Adipocyte (in vitro differentiated cells): ENCODE results near the gene SLC31A2.
"Not testable (repeated sequence)": the region's sequence is repeated elsewhere in the genome, so short reads cannot be mapped to it uniquely, and the experiment has no call there.

Source experiments
- DNase-seq: peaks from one replicate; pipeline ENCODE4 v3.0.0-alpha.2; 2015; ENCODE audit warnings: low read depth
- H3K27me3 ChIP-seq: replicated peaks from 2 replicates; pipeline ENCODE4 v1.7.0; 2013; ENCODE audit warnings: mild to moderate bottlenecking, low read length, moderate library complexity; ENCODE audit not compliant: control insufficient read depth, insufficient read depth
- H3K36me3 ChIP-seq: 2 replicates; pipeline ENCODE4 v1.7.0; 2013; ENCODE audit warnings: low read length, mild to moderate bottlenecking, moderate library complexity; ENCODE audit not compliant: control insufficient read depth, insufficient read depth, severe bottlenecking
- H3K4me1 ChIP-seq: 2 replicates; pipeline ENCODE4 v1.7.0; 2013; ENCODE audit warnings: mild to moderate bottlenecking, low read length, moderate library complexity; ENCODE audit not compliant: control insufficient read depth, insufficient read depth
- H3K4me3 ChIP-seq: 2 replicates; pipeline ENCODE4 v1.7.0; 2013; ENCODE audit warnings: mild to moderate bottlenecking, low read length, moderate library complexity
- H3K9ac ChIP-seq: 2 replicates; pipeline ENCODE4 v1.7.0; 2013; ENCODE audit warnings: mild to moderate bottlenecking, low read length, moderate library complexity
- H3K9me3 ChIP-seq: 2 replicates; pipeline ENCODE4 v1.7.0; 2013; ENCODE audit warnings: mild to moderate bottlenecking, low read length, moderate library complexity; ENCODE audit not compliant: control insufficient read depth

SLC31A2 gene

DNA sequence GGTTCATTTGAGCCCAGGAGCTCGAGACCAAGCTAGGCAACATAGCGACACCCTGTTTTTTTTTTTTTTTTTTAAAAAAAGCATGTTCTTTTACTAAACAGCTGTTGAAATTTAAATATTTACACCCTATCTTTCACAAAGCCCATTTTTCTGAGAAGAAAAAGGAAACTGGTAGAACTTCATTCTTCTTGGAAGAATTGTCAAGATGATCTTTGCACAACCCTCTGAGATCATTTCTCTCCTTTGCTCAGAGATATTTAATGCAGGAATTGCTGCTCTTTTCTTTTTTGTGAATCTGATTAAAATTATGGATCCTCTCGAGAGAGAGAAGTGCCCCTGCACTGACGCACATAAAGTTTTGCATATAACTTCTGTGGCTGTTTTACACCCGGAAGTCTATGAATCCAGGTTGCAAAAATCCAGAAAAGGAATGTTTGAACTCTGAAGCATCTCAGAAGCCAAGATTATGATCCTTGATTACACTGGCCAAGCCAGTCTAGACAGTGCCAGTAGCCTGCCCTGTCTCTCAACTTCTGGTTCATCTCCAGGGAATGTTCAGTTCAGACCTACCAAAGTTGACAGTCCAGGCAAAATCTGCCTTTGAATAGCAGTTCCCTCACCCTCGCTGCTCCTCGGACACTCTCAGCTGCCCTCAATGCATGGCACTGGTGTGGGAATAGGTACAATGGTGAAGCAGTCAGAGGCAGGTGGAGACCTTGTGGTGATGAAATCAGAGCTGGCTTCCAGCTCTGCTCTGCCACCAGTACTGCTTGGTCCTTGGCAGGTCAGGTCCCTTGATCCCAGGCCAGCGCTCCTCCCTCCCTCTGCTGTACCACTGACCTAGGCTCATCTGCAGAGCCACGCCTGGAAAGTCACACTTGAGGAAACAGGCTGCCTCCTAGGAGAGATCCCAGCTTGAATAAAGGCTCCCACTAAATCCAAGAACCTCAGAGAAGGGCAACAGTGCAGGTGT is 13.3 kb upstream of the SLC31A2 start:
- Histone ChIP-seq H3K9ac (no peak overlapping the region), H3K4me1 (no peaks in the 10 kb centered on the region), H3K4me3 (no peak overlapping the region), H3K9me3 (peaks cover 6% of the 10 kb centered on the region), H3K36me3 (no peaks in the 10 kb centered on the region), H3K27me3 (peaks cover 26% of the 10 kb centered on the region)
- no peak for DNase-seq

DNA sequence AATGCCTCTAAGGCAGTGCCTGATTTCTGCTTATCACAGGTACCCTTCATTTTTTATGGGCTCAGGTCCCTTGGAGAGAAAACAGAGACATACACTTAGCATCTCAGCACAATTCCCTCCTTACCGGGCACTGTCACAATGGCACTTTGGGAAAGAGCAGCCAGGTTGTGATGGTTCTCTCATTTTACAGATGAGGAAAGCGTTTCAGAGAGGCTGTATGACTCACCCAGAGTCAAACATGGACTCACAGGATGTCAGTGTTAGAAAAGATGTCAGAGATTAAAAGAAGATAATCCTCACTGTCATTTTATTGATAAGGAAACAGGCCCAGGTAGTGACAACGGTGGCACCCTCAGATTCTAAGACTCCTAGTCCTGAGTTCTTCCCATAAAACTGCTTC is 12.0 kb upstream of the SLC31A2 start:
- Histone ChIP-seq H3K9ac (no peak overlapping the region), H3K9me3 (peaks cover 6% of the 10 kb centered on the region), H3K36me3 (no peaks in the 10 kb centered on the region), H3K27me3 (peaks cover 26% of the 10 kb centered on the region), H3K4me1 (no peaks in the 10 kb centered on the region), H3K4me3 (no peak overlapping the region)
- DNase-seq, result no peak

DNA sequence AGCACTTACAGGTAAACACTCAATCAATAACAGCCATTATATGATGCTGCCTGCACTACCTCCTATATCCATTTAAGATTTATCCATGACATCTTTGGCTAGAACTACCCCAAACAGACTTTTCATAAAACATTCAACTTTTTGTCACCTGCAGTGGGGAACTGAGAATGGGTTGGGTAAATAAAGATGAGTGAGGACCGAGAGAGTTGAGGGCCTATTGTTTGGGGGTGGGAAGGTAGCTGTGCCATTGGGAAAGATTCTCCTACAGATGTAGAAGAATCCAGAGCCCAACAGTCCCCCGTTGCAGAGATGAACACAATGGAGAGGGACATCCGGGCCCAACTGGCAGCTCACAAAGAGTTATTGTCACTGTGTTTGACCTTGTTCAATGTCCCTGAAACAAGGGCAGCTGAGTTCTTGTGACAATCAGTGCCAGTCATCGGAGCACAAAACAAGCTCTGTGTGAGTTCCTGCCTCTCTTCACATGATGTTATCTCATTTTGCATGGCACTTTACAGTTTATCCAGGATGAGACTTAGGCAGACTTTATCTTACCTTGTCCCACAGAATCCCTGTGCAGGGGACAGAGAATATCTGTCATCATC is 11.5 kb upstream of the SLC31A2 start:
- Histone ChIP-seq H3K9me3 (peaks cover 6% of the 10 kb centered on the region), H3K4me1 (no peaks in the 10 kb centered on the region), H3K36me3 (no peaks in the 10 kb centered on the region), H3K27me3 (peaks cover 26% of the 10 kb centered on the region), H3K9ac (no peak overlapping the region), H3K4me3 (no peak overlapping the region)
- no peak for DNase-seq

DNA sequence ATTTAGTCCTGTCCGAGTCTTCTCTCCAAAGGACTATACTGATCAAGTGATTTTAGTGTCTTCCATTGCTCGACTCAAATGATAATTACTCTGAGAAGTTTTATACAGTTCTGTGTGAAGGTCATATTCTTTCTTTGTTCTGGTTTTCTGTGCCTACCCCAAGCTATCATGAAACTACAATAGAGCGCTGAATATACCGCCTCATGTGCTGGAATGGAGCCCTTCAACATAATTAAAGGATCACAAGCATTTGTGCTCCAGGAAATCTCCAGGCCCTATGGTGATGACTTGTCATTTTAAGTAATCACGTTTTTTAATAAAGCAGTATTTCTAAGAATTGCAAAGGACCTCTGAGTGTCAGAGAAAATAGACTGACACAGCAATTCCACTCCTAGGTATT is 10.9 kb upstream of the SLC31A2 start:
- no peaks in the 10 kb centered on the region for H3K36me3 ChIP-seq
- no peaks in the 10 kb centered on the region for H3K4me1 ChIP-seq
- no peak overlapping the region for H3K4me3 ChIP-seq
- no peak overlapping the region for H3K9ac ChIP-seq
- DNase-seq, result no peak
- H3K27me3 ChIP-seq, result peaks cover 21% of the 10 kb centered on the region
- peaks cover 6% of the 10 kb centered on the region for H3K9me3 ChIP-seq

DNA sequence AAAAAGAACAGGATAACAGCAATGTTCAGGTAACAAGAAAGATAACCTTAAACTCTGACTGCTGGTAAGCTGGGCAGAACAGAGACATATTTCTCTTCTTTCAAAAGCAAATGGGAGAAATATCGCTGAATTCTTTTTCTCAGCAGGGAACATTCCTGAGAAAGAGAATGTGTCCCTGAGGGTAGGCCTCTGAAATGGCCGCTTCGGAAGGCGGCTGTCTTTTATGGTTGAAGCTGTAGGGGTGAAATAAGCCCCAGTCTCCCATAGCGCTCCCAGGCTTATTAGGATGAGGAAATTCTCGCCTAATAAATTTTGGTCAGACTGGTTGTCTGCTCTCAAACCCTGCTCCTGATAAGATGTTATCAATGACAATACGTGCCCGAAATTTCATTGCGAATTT is 9.9 kb upstream of the SLC31A2 start:
- not testable (repeated sequence) for H3K4me1 ChIP-seq, H3K9me3 ChIP-seq, H3K36me3 ChIP-seq, H3K4me3 ChIP-seq, H3K9ac ChIP-seq, DNase-seq
- H3K27me3 ChIP-seq, result peaks cover 21% of the 10 kb centered on the region

DNA sequence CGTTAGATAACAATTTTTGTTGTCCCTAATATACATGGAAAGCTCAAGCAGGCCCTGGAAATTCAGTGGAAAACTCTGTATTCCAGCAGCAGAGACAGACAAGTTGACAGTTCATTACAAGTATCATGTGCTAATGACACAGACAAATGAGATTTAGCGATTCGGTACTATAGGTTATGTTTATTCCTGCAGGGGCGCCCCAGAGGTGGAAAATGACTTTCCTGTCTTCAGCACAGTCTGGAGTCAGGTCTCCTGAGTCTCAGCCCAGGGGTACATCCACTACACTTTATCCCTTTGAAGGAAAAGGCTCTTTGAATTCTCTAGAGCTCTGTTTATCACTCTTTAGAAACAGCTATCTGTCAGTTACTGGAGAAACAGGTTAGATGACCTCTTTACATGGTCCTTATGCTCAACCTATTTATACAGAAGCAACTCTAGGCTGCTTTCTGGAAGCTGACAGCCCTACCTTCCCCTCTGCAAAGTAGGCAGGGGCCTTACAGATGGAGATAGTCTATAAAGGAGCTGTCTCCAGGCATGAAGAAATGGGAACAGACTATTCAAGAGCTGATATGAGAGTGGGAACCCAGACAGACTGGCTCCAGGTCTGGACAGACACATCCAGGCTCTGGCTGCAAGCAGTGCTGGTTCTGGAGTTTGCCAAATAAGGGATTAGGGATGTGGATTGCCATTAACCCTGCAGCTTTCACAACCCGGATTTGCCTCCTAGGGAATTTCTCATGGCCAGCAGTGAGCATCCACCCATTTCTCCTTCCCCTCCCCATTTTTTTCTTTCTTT is 7.2 kb upstream of the SLC31A2 start:
- Histone ChIP-seq H3K4me1 (no peaks in the 10 kb centered on the region), H3K36me3 (no peaks in the 10 kb centered on the region), H3K9me3 (peaks cover 6% of the 10 kb centered on the region), H3K9ac (no peak overlapping the region), H3K27me3 (peaks cover 12% of the 10 kb centered on the region), H3K4me3 (no peak overlapping the region)
- no peak for DNase-seq

DNA sequence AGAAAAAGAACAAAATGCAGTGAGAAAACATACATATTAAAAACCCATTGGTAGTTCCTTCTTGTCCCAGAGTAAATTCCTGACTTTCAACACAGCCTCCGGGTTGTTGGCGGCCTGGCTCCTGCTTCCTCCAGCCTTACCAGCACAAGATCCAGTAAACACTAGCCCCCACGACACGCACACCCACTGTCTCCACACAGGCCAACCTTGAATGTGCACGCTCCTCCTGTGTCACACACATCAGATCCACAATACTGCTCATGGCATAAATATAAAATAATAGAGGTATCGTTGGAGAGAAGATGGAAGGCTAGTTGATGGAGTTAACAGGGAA is 2.5 kb upstream of the SLC31A2 start:
- H3K4me1 ChIP-seq, result peaks cover 22% of the 10 kb centered on the region
- no peak overlapping the region for H3K9ac ChIP-seq
- DNase-seq, result no peak
- no peak overlapping the region for H3K4me3 ChIP-seq
- no peaks in the 10 kb centered on the region for H3K27me3 ChIP-seq
- H3K36me3 ChIP-seq, result no peaks in the 10 kb centered on the region
- no peaks in the 10 kb centered on the region for H3K9me3 ChIP-seq

DNA sequence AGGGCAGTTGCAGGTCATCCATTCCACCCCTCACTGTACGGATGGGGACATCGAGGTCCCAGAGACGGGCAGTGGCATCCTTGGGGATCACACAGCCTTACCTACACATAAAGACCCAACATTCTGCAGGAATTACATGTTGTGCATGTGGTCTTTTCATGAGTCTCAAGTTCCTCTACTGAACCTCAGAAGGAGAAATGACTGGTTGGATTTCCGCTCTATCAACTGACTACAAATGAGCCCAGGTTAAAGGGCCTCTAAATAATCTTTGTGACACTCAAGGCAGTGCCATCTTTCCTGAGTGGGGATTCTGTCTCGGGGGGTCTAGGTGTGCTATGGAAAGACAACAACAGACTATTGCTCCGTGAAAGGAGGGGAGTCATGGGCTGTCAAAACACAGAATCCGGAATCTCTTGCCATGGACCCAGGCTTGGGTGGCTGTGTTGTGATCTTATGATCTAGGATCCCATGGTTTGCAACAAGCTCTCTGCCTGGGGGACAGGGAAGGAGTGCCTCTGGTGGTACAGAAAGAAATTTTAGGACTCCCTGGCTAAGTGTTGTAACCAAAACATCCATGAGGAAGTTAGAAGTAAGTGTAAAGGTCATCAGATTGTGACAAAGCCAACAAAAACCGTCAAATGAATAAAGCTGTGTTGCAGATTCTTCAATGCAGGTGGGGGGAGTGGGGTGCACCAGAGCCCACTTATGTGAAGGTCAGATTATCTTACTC is 1.9 kb upstream of the SLC31A2 start:
- no peak for DNase-seq
- H3K36me3 ChIP-seq, result no peaks in the 10 kb centered on the region
- no peaks in the 10 kb centered on the region for H3K9me3 ChIP-seq
- H3K4me3 ChIP-seq, result no peak overlapping the region
- H3K9ac ChIP-seq, result no peak overlapping the region
- no peaks in the 10 kb centered on the region for H3K27me3 ChIP-seq
- peaks cover 28% of the 10 kb centered on the region for H3K4me1 ChIP-seq

DNA sequence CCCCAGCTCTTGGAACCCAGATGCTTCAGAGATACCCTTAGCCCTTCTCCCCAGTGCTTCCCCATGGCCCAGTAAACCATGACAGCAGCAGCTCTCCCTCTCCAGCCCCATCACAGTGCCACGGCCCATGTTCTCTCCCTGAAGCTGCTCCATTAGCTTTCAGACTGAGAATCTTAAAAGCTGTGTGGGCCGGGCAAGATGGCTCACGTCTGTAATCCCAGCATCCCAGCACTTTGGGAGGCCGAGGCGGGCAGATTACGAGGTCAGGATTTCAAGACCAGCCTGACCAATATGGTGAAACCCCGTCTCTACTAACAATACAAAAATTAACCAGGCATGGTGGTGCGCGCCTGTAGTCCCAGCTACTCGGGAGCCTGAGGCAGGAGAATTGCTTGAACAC is 1.2 kb upstream of the SLC31A2 start:
- peaks cover 34% of the 10 kb centered on the region for H3K4me1 ChIP-seq
- not testable (repeated sequence) for DNase-seq, H3K9ac ChIP-seq, H3K9me3 ChIP-seq, H3K36me3 ChIP-seq, H3K4me3 ChIP-seq, H3K27me3 ChIP-seq

DNA sequence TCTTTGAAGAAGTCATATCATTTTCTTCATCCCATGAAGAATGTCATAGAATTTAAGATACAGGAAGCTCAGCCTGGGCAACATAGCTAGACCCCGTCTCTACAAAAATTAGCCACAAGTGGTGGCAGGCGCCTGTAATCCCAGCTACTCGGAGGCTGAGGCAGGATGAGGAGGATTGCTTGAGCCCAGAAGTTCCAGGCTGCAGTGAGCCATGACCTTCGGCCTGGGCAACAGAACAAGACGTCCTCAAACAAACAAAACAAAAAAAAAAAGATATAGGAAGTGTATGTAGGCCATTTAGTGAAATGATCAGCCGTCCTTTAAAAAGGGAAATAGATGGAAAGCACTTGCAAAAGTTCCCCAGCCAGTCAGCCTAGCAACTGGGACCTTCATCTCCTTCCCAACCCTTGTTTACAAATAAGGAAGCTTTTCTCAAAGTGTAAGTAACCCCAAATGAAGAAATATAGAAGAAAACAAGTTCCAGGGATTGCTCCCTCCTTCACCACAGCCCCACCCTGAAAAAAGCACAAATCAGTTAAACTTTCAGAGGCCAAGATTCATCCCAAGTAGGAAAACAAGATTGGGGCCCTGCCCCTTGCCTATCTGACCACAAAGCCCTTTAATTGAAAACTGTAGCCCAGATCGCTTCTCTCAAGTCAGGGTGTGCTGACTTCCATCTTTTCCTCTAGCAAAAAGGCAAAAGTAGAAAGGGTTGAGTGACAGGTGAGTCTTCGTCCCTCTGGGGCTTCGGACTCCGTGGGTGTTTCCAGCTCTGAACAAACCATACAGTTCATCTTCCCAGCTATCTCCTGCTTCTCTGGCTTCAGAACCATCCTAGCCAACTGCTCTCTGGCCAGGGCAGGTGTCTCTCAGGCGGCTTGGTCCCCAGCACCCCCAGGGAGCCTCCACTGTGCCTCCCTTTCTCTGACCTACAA is 1.2 kb downstream of the SLC31A2 start:
- no peak for DNase-seq

More for the DNA sequence above, 1.2 kb downstream of the SLC31A2 start:
- no peaks in the 10 kb centered on the region for H3K9me3 ChIP-seq
- H3K27me3 ChIP-seq, result no peaks in the 10 kb centered on the region
- H3K9ac ChIP-seq, result peak overlapping the region; percentile 92
- peaks cover 5% of the 10 kb centered on the region for H3K36me3 ChIP-seq
- H3K4me1 ChIP-seq, result peaks cover 41% of the 10 kb centered on the region
- peak overlapping the region; percentile 91 for H3K4me3 ChIP-seq
